ENCODE results near the gene ADH6.
"Not testable (repeated sequence)": the region's sequence is repeated elsewhere in the genome, so short reads cannot be mapped to it uniquely, and the experiment has no call there.

ADH6 gene

DNA sequence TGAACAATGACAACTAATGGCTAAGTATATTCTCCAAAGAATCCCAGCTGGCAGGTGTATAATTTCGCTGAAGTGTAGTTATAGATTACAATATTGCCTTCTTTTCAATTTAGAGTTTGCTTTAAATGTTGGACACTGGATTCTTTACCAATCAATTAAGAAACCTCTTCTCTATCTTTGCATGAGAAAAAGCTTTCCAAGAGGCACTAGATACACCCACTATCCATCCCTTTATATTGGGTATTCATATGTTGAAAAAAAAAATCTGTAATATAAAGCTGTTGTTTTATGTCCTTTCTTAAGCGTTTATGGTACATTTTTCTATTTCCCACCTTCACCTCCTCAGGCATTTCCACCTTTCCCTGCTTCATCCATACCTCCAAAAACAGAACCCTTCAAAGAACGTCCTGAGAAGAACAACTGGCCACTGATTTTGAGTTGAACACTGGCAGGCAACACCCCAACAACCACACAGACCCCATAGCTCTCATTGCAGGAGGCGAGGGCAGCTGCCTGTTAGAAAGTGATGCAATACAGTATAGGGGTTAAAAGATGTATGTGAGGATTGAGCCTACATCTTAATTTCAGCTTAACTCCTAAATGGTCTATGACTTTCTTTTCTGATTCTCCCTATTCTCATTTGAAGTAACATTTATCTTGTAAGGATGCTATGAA is 11.8 kb downstream of the ADH6 start:
- no peak overlapping the region for H3K4me3 Mint-ChIP-seq
- no peaks in the 10 kb centered on the region for H3K9me3 Mint-ChIP-seq
- no peaks in the 10 kb centered on the region for H3K27me3 Mint-ChIP-seq
- H3K27ac Mint-ChIP-seq: no peak overlapping the region
- no peaks in the 10 kb centered on the region for H3K4me1 Mint-ChIP-seq
- no peaks in the 10 kb centered on the region for H3K36me3 Mint-ChIP-seq

DNA sequence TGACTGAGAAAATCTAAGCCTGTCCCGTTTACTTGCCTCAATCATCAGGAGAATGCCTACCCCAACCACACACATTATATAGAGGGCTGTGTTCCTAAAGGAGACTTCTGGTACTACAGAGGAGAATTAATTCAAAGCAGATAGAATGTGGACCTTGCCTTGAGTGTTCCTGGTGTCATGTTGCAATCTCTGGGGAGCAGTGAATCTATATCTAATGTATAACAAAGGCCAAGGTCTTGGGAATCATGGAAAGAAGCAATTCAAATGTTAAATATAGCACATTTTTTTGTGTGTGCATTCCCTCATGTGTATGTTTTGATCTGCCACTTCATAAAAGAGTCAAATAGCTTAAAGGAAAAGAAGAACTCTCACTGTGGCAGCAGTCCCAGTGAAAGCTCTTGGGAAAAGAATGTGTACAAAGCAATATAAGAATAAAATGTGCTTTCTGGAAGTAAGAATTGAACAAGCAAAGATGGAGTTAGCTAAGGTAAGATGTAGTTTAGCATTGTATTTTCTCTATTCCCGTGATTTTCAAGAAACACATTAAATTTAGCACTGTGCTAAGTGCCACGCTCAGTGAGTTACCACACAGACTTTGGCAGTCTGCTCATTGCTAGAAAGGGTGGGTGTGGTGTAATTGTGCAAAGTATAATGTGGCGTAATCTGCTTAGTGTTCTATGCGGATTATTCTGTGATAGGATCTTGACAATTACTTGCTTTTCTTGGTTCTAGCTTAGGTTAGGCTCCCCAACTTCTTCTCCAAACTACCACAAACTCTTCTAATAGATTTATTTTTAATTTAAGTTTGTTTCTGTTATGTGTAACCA is 13.7 kb downstream of the ADH6 start:
- Mint-ChIP-seq H3K36me3 (no peaks in the 10 kb centered on the region), H3K4me3 (no peak overlapping the region), H3K27ac (no peak overlapping the region), H3K4me1 (no peaks in the 10 kb centered on the region), H3K9me3 (no peaks in the 10 kb centered on the region), H3K27me3 (no peaks in the 10 kb centered on the region)

DNA sequence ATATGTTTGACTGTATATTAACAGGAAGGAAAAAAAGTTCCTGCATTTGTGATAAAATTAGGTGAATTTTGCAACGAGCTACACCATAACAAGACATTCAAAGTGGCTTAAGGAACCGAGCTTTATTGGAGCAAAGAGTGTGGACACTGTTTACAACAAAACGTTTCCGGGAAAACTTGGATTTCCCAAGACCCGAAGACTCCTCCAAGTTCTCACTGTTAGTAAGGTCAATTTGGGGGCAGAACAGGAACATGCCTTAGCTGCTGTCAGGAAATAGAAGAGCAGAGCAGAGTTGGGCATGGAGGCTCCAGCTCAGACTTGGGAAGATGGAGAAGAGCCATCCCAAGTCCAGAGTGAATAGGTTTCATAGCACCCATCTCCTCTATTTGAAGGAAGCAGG is 16.5 kb downstream of the ADH6 start:
- no peaks in the 10 kb centered on the region for H3K4me1 Mint-ChIP-seq
- no peak overlapping the region for H3K27ac Mint-ChIP-seq
- no peaks in the 10 kb centered on the region for H3K27me3 Mint-ChIP-seq
- no peak overlapping the region for H3K4me3 Mint-ChIP-seq
- H3K36me3 Mint-ChIP-seq: no peaks in the 10 kb centered on the region
- H3K9me3 Mint-ChIP-seq: no peaks in the 10 kb centered on the region

DNA sequence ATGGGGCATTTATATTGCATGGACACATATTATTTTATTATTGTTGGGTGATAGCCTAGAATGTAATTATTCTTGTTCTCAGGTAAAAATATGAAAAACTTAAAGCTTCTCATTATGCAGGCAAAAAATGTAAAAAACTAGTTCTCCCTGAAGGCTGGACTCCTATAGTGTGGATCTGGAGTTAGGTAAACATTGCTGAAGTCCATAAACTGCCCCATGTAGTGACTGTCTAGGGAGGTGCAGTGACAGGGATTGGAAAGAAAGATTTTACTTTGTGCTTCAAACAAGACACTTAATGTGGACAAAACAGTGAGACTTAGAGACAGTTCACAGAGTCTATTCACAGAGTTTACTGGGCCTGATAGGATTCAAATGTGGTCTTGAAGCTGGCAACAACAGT is 17.0 kb downstream of the ADH6 start:
- no peaks in the 10 kb centered on the region for H3K4me1 Mint-ChIP-seq
- no peaks in the 10 kb centered on the region for H3K27me3 Mint-ChIP-seq
- H3K9me3 Mint-ChIP-seq: no peaks in the 10 kb centered on the region
- no peak overlapping the region for H3K27ac Mint-ChIP-seq
- H3K36me3 Mint-ChIP-seq: no peaks in the 10 kb centered on the region
- H3K4me3 Mint-ChIP-seq: no peak overlapping the region

DNA sequence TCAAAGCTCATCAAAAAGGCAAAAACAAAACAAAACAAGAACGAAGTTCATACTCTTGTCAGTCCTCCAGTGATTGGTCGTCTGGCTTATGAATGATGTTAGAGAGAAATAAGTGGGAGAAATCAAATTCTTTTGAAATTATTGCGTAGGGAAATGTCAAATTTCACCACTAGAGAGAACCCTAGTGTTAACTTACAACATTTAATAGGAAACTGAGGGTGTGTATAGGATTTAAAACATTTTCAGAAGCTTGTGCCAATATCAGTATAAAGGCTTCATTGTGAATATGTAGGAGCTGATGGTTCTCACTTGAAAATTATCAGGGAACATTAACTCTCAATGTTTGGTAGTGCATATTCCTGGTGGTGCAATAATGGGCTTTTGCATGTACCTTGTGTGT is 17.4 kb downstream of the ADH6 start:
- Mint-ChIP-seq H3K4me1 (no peaks in the 10 kb centered on the region), H3K27ac (no peak overlapping the region), H3K27me3 (no peaks in the 10 kb centered on the region), H3K4me3 (no peak overlapping the region), H3K9me3 (no peaks in the 10 kb centered on the region), H3K36me3 (no peaks in the 10 kb centered on the region)

DNA sequence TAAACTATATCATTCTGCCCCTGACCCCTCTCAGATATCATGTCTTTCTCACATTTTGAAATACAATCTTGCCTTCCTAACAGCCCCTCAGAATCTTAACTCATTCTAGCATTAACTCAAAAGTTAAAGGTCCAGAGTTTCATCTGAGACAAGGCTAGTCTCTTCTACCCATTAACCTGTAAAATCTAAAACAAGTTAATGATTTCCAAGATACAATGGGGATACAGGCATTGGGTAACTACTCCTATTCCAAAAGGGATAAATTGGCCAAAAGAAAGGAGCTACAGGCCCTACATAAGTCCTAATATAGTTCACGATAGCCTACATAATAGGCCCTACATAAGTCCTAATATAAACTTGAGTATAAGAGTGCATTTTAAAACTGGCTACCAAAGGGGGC is 18.9 kb downstream of the ADH6 start:
- H3K27me3 Mint-ChIP-seq: no peaks in the 10 kb centered on the region
- no peak overlapping the region for H3K4me3 Mint-ChIP-seq
- no peak overlapping the region for H3K27ac Mint-ChIP-seq
- H3K4me1 Mint-ChIP-seq: no peaks in the 10 kb centered on the region
- H3K9me3 Mint-ChIP-seq: no peaks in the 10 kb centered on the region
- no peaks in the 10 kb centered on the region for H3K36me3 Mint-ChIP-seq

DNA sequence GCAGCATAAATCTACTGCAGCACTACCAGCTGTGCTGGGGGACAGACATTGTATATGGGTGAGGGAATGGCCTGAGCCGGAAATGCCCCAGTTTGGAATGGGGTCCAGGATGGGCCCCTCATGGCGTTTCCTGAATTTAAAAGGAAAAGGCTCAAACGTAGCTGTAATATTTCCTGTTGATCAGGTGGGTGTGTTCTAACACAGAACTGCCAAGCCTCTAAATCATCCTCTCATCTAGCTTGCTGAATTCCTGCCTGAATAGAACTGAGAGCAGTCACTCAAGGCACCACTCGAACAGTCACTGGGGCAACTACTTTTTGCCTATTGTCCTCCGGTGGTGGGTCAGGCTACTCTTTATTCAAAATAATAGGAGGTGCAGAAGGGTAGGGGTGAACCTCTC is 28.7 kb downstream of the ADH6 start:
- Mint-ChIP-seq H3K27ac (no peak overlapping the region), H3K9me3 (peaks cover 6% of the 10 kb centered on the region), H3K27me3 (no peaks in the 10 kb centered on the region), H3K4me3 (no peak overlapping the region), H3K4me1 (no peaks in the 10 kb centered on the region), H3K36me3 (peaks cover 9% of the 10 kb centered on the region)

DNA sequence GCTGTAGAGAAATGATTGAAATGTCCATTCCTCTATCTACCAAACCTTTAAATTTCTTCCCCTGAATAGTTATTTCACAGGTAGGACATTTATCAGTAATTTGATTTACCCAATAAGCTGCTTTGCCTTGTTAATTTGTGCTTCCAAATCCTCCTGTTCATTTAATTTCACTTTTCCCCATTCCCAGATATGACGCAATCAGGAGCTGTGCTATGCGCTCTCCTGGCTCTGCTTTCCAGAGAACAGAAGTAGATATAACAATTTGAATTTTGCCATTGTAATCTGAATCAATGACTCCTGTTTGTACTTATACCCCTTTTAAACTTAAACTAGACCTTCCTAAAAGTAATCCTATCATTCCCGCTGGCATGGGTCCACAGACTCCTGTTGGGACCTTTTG is 29.1 kb downstream of the ADH6 start:
- H3K4me3 Mint-ChIP-seq, H3K27ac Mint-ChIP-seq, H3K4me1 Mint-ChIP-seq, H3K9me3 Mint-ChIP-seq, H3K27me3 Mint-ChIP-seq: not testable (repeated sequence)
- peaks cover 11% of the 10 kb centered on the region for H3K36me3 Mint-ChIP-seq

DNA sequence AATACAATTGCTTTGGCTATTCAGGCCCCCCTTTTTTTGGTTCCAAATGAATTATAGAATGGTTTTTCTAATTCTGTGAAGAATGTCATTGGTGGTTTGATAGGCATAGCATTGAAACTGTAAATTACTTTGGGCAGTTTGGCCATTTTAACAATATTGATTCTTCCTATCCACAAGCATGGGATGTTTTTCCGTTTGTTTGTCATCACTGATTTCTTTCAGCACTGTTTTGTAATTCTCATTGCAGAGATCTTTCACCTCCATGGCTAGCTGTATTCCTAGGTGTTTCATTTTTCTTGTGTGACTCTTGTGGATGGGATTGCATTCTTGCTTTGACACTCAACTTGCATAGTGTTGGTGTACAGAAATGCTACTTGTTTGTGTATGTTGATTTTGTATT is 33.0 kb downstream of the ADH6 start:
- Mint-ChIP-seq H3K27ac (no peak overlapping the region), H3K4me1 (no peaks in the 10 kb centered on the region), H3K36me3 (peaks cover 12% of the 10 kb centered on the region), H3K27me3 (no peaks in the 10 kb centered on the region), H3K4me3 (no peak overlapping the region), H3K9me3 (peaks cover 9% of the 10 kb centered on the region)

DNA sequence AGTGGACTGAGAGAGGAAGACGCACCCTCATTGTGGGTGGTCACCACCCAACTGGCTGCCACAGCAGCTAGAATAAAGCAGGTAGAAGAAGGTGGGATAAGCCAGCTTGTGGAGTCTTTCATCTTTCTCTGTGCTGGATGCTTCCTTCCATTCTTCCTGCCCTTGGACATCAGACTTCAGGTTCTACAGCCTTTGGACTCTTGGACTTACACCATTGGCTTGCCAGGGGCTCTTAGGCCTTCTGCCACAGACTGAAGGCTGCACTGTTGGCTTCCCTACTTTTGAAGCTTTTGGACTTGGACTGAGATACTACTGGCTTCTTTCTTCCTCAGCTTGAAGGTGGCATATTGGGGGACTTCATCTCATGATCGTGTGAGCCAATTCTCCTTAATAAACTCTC is 33.5 kb downstream of the ADH6 start:
- Mint-ChIP-seq H3K9me3 (peaks cover 9% of the 10 kb centered on the region), H3K4me3 (no peak overlapping the region), H3K36me3 (peaks cover 12% of the 10 kb centered on the region), H3K27me3 (no peaks in the 10 kb centered on the region), H3K27ac (no peak overlapping the region), H3K4me1 (no peaks in the 10 kb centered on the region)

DNA sequence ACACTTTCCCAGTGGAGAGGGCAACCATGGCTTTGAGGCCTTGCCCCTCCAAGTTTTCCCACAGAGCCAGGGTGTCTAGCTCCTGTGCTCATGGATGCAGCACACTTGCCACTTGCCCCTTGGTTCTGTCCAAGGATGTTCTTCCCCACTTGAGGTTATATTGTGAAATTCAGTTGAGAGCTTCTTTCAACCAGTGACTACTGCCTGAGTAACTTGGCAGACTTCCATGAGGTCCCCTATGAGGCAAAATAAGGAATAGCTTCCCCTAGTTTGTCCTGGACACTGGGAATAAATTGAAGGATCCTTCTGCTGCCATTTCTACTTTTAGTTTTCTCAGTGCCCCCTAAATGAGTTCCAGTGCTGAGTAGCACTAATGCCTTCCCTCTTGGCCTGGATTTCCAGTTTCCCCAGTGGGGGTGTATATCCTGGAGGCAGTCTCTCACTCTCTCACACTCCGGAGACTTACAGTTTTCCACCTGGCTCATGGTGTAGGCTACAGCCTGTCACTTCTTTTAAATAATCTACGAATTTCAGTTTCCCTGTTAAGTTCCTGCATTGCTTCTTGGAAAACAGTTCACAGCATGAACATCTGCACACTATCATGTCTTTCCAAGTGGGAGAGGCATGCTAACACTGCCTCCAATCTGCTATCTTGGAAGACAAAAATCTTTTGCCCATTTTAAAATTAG is 38.5 kb downstream of the ADH6 start:
- Mint-ChIP-seq H3K36me3 (peaks cover 8% of the 10 kb centered on the region), H3K4me3 (no peak overlapping the region), H3K27ac (no peak overlapping the region), H3K27me3 (peaks cover 1% of the 10 kb centered on the region), H3K4me1 (no peaks in the 10 kb centered on the region), H3K9me3 (peaks cover 14% of the 10 kb centered on the region)

DNA sequence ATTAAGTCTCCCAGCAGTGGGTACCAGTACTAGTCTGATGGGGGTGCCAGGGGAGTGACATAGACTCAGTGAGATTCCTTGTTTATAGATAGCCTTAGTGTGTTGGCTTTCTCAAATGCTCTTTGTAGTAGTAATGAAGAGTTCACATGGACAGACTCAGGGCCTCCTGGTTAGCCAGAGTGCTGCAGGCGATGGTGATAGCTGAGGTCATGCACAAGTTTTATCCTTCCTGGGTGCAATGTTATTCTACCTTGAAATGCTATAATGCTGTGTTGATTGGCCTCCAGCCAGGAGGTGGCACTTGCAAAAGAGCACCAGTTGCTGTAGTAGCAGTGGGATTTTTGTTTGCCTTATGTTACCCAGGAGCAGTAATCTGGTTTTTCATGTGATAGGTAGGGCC is 39.4 kb downstream of the ADH6 start:
- Mint-ChIP-seq H3K9me3 (peaks cover 14% of the 10 kb centered on the region), H3K4me3 (no peak overlapping the region), H3K36me3 (peaks cover 6% of the 10 kb centered on the region), H3K27me3 (peaks cover 1% of the 10 kb centered on the region), H3K4me1 (no peaks in the 10 kb centered on the region), H3K27ac (no peak overlapping the region)

DNA sequence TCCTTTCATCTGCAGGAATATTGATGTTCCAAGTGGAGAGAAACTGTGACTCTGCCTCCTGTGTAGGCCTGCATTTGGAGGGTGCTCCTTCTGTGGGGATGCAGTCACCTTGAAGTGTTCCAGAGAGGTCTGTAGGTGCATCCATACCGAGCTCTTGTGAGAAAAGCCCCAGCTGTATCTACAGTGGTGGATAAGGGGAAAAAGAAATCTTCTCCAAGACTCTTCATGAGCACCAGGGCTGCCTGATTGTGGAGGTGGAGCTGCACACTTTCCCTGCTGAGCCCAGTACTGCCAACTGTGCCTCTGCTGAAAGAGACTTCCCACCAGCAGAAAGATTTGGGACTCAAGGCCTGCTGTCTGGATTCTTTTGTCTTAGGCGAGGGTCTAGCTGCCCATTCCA is 39.9 kb downstream of the ADH6 start:
- Mint-ChIP-seq H3K27me3 (peaks cover 1% of the 10 kb centered on the region), H3K9me3 (peaks cover 14% of the 10 kb centered on the region)

DNA sequence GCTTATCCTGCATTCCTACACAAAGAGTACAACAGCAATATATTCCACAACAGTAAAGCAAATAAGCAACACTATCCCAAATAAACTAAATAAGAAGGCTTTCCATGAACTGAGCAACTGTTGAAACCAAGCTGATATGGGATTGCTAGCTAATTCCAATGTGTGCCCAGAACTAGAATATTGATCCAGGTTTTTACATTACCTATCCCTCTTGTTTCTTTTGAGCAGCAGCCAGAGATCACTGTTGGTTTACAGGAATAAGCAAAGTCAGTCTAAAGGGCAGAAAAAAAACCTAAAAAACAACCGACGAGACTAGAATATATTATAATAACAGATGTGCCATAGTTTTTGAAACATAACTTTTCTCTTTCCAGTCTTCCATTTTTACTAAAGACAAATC is 52.5 kb downstream of the ADH6 start:
- H3K36me3 Mint-ChIP-seq: no peaks in the 10 kb centered on the region
- H3K27me3 Mint-ChIP-seq: no peaks in the 10 kb centered on the region
- no peak overlapping the region for H3K4me3 Mint-ChIP-seq
- no peaks in the 10 kb centered on the region for H3K4me1 Mint-ChIP-seq
- no peaks in the 10 kb centered on the region for H3K9me3 Mint-ChIP-seq
- no peak overlapping the region for H3K27ac Mint-ChIP-seq

More for the DNA sequence above, 39.9 kb downstream of the ADH6 start:
- no peaks in the 10 kb centered on the region for H3K4me1 Mint-ChIP-seq
- H3K36me3 Mint-ChIP-seq: peaks cover 5% of the 10 kb centered on the region
- no peak overlapping the region for H3K4me3 Mint-ChIP-seq
- no peak overlapping the region for H3K27ac Mint-ChIP-seq

DNA sequence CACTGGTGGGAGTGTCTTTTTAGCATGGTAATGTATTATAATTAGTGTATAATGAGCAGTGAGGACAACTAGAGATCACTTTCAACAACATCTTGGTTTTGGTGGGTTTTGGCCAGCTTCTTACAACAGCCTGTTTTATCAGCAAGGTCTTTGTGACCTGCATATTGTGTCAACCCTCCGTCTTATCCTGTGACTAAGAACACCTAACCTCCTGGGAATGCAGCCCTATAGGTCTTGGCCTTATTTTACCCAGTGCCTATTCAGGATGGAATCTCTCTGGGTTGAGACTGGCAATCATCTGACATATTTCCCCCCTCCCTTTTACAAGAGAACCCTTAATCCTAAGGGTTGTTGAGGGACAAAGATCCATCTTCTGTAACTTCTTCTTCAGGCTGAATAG is 53.1 kb downstream of the ADH6 start:
- H3K4me3 Mint-ChIP-seq: no peak overlapping the region
- H3K36me3 Mint-ChIP-seq: no peaks in the 10 kb centered on the region
- H3K27me3 Mint-ChIP-seq: no peaks in the 10 kb centered on the region
- no peaks in the 10 kb centered on the region for H3K9me3 Mint-ChIP-seq
- H3K4me1 Mint-ChIP-seq: no peaks in the 10 kb centered on the region
- no peak overlapping the region for H3K27ac Mint-ChIP-seq

DNA sequence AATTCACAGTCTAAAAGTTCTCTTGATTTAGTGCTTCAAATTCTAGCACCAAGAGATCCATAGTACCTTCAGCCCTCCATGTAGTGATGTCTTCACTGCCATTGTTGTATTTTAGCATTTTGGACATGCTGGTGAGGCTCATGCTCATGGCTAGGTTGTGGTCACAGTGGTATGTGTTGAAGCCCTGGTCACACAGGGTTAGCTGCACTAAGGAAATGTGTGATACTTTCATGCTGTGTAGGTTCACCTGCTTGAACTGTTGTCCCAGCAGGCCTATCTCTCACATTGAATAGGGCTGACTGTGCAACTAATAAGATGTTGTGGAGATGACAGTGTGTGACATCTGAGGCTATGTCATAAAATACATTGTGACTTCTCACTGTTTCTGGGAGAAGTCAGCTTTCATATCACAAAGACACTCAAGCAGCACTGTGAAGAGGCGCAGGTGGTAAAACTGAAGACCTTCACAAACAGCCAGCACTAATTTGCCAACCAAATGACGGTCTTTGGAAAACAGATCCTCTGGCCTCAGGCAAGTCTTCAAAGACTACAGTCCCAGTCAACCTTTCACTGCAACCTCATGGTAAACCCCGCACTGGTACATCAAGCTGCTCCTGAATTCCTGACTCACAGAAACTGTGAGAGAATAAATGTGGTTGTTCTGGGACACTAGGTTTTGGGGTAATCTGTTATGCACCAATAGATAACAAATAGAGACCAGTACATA is 57.5 kb downstream of the ADH6 start:
- H3K27me3 Mint-ChIP-seq: no peaks in the 10 kb centered on the region
- H3K9me3 Mint-ChIP-seq: no peaks in the 10 kb centered on the region
- no peak overlapping the region for H3K4me3 Mint-ChIP-seq
- no peaks in the 10 kb centered on the region for H3K4me1 Mint-ChIP-seq
- H3K27ac Mint-ChIP-seq: no peak overlapping the region
- no peaks in the 10 kb centered on the region for H3K36me3 Mint-ChIP-seq

Data from activated naive CD4-positive, alpha-beta T cell treated with anti-CD3 and anti-CD28 coated beads, Interleukin-2, amount 50 U/mL, for 24 hours (primary cell).